ENCODE measurements around the gene URM1. TPM values are rescaled to one million over a fixed set of nuclear protein-coding genes. Genes with fewer than 3 reads are reported as not detected.

URM1 gene
- total RNA-seq, 2 experiments from 2014 or later, result 60.7 to 63.4 TPM

DNA sequence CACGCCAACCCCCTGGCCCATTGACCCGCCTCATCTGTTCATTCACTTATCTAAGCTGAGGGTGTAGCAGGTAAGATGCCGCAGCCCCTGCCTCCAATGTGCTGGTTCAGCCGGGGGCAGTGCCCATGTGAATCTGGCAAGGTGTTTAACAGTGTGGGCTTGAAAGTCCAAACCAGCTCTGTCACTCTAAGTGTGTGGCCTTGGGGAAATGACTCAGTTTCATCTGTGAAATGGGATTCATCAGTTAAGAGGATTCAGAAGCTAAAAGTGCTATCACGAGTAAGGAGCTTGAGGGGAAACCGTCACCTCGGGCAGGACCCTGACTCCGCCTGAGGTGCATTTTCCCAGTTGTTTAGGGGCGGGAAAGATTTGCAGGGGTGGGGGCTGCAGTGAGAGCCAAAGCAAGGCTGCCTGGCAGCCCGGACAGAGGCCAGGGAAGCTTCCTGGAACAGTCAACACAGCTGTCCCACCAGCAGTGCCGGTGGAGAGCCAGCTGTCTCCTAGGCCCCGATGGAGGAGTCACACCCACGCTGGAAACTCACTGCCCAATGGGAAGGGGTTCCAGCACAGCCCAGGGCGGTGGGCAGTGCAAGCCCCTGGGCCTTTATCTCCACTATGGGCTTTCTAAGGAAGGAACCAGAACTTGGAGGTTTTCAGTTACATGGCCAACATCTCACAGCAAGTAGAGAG is 9.7 kb upstream of the URM1 start:
- no peak for ATAC-seq (ENCODE audit: low read depth)
- POLR2A ChIA-PET, result interaction anchor here (0.8 to 2.5 kb wide), 4 partner anchors 10 to 192 kb away, joined by 3 to 23 read pairs (median 5); partner anchors contain the start of gene URM1
- DNase-seq, result peak; percentile 34
- Mint-ChIP-seq H3K4me1 (peaks cover 8% of the 10 kb centered on the region), H3K27ac (peak overlapping the region; percentile 79), H3K4me3 (peak overlapping the region; percentile 88), H3K36me3 (no peaks in the 10 kb centered on the region), H3K27me3 (no peaks in the 10 kb centered on the region), H3K9me3 (no peaks in the 10 kb centered on the region)

DNA sequence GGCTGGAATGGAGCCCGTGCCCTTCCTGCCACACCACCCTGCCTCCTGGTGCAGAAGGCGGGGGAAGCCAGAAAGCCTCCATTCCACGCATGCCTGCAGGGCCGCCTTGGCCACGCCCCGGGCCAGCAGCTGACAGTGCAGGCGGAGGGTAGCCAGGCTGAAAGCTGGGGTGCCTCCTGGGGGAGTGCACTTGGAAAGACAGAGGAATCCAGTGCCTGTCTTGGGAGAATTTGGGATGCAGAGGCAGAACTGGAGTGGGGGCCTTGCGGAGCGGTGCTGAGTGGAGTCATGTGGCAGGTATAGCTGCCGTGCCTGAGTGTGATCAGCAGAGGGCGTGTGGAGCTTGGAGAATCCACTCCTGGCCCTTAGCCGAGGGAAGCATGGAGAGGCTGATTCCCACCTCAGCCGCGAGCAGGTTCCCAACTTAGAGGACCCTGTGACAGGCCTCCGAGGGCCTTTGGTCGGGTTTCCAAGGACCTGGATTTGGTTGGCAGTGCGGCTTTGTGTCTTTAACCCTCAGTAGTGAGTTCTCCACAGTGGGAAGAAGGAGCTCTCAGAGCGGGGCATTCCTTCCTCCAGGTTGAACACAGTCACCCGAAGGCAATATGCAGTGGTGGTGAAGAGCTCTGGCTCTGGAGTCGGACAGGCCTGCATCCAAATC is 9.1 kb upstream of the URM1 start:
- Mint-ChIP-seq H3K36me3 (no peaks in the 10 kb centered on the region), H3K27ac (peak overlapping the region; percentile 79), H3K27me3 (no peaks in the 10 kb centered on the region), H3K4me3 (peak overlapping the region; percentile 88), H3K9me3 (no peaks in the 10 kb centered on the region), H3K4me1 (peaks cover 8% of the 10 kb centered on the region)
- DNase-seq (peak; percentile 74), ATAC-seq (ENCODE audit: low read depth) (peak; percentile 85)
- POLR2A ChIA-PET, result interaction anchor here (0.5 to 2.5 kb wide), 6 partner anchors 9 to 191 kb away, joined by 3 to 23 read pairs (median 4); partner anchors contain the start of genes CERCAM, CIZ1 and URM1

DNA sequence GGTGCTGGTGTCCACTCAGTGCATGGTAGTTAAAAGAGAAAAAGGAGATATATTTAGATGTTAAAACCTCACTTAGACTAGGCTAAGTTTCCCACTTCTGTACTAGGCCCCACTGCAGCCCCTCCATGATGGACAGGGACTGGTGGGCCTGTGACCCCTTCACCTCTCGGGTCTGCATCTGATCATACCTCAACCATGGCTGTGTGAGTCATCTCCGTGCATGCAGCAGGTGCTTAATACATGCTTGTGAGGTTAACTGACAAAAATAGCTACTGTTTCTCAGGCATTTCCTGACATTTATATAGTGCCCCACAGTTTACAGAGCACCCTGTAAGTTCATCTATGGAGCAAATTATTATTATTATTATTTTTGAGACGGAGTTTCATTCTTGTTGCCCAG is 8.4 kb upstream of the URM1 start:
- ATAC-seq (ENCODE audit: low read depth) (no peak), DNase-seq (no peak)
- no peaks in the 10 kb centered on the region for H3K36me3 Mint-ChIP-seq
- no peak overlapping the region for H3K27ac Mint-ChIP-seq
- H3K4me3 Mint-ChIP-seq, result no peak overlapping the region
- H3K9me3 Mint-ChIP-seq, result no peaks in the 10 kb centered on the region
- peaks cover 8% of the 10 kb centered on the region for H3K4me1 Mint-ChIP-seq
- POLR2A ChIA-PET, result interaction anchor here (0.5 to 2.5 kb wide), 6 partner anchors 9 to 190 kb away, joined by 3 to 23 read pairs (median 4); partner anchors contain the start of genes CERCAM, CIZ1 and URM1
- H3K27me3 Mint-ChIP-seq, result no peaks in the 10 kb centered on the region

DNA sequence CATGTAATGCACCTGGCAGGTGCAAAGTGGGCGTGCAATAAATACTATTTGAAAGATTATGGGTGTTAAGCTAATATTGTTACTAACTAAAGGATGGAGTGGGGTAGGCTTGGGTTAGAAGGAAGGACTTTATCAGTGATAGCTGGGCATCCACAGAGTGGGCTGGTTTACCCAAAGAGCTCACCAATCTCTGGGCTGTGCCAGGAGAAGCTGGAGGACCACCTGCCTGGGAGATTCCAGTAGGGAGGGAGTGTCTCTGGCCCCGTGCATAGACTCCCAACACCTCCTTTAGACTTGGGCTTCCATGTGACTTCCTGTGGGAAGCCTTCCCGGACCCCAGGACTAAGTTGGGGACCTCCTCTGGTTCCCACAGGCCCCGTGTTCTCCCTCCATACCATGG is 5.6 kb upstream of the URM1 start:
- ATAC-seq (ENCODE audit: low read depth) (no peak), DNase-seq (no peak)
- H3K9me3 Mint-ChIP-seq, result no peaks in the 10 kb centered on the region
- H3K27me3 Mint-ChIP-seq, result no peaks in the 10 kb centered on the region
- H3K4me3 Mint-ChIP-seq, result peak overlapping the region; percentile 57
- peaks cover 13% of the 10 kb centered on the region for H3K4me1 Mint-ChIP-seq
- H3K36me3 Mint-ChIP-seq, result no peaks in the 10 kb centered on the region
- POLR2A ChIA-PET, result interaction anchor here (1.5 kb wide), 1 partner anchor 55 kb away, joined by 3 read pairs; the partner anchor contains the start of gene CERCAM
- peak overlapping the region; percentile 38 for H3K27ac Mint-ChIP-seq

DNA sequence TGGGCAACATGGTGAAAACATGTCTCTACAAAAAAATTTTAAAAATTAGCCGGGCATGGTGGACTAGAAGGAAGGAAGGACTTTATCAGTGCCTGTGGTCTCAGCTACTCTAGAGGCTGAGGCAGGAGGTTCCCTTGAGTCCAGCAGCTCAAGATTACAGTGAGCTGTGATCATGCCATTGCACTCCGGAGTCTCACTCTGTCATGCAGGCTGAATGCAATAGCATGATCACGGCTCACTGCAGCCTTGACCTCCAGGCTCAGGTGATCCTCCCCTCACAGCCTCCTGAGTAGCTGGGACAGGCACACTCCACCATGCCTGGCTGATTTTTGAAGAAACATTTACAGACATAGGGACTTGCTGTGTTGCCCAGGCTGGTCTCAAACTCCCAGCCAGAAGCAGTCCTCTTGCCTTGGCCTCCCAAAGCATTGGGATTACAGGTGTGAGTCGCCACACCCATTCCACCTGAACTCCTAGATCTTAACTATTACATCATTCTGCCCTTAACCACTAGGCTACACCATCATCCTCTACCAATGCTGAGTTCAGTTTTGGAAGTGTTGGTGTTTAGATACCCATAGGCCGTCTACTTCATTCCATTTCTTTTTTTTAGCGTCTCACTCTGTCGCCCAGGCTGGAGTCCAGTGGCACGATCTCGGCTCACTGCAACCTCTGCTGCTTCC is 2.0 kb upstream of the URM1 start:
- H3K4me3 Mint-ChIP-seq, result no peak overlapping the region

DNA sequence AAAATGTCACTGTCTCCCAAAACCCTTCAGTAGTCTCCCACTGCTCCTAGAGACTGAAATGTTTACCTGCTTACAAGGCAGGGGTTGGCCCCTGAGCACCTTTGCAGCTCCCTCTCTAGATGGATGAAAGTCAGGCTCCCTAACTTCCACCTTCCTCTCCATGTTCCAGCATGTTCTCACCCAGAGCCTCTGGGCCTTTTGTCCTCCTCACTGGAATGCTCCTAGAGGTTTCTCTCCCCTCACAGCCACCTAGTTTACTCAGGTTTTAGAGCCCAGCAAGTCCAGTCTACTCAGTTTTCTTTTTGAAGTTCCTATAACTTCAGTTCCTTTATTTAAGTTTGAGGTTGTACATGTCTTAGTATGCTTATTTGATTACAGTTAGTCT is 815 bp upstream of the URM1 start:
- Mint-ChIP-seq H3K27ac (peak overlapping the region; percentile 90), H3K4me3 (peak overlapping the region; percentile 93), H3K4me1 (peaks cover 26% of the 10 kb centered on the region), H3K36me3 (peaks cover 5% of the 10 kb centered on the region), H3K27me3 (no peaks in the 10 kb centered on the region), H3K9me3 (no peaks in the 10 kb centered on the region)
- ATAC-seq (ENCODE audit: low read depth), result no peak
- DNase-seq, result no peak
- POLR2A ChIA-PET, result interaction anchor here (0.6 to 2.7 kb wide), 7 partner anchors 8 to 242 kb away, joined by 3 to 23 read pairs (median 4); partner anchors contain the start of gene CERCAM

More for the DNA sequence above, 2.0 kb upstream of the URM1 start:
- no peak overlapping the region for H3K27ac Mint-ChIP-seq
- POLR2A ChIA-PET, result no interaction called here
- H3K36me3 Mint-ChIP-seq, result peaks cover 5% of the 10 kb centered on the region
- H3K9me3 Mint-ChIP-seq, result no peaks in the 10 kb centered on the region
- no peak for DNase-seq
- no peaks in the 10 kb centered on the region for H3K27me3 Mint-ChIP-seq
- no peak for ATAC-seq (ENCODE audit: low read depth)
- peaks cover 29% of the 10 kb centered on the region for H3K4me1 Mint-ChIP-seq

DNA sequence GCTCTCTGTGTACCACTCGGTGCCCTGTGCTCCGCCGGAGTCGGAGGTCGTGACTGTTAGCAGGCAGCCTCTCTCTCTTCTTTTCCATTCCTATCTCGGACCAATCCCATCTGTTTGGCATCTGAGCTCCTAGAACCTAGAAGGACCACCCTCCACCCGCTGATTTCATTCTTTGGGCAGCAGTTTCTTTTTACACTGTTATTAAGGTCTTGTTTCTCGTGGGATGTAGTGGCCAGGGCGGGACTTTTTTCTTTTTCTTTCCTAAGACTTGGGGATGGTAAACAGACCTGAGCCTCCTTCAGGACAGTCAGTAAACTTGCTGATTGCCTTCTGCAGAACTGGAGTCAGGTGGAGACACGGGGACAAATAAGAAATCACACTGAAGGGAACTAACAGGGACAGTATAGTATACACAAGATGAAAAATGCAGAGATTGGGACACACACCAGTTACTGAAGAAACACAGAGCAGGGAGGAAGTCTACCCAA is 500 bp downstream of the URM1 start:
- POLR2A ChIA-PET, result interaction anchor here (0.6 to 2.7 kb wide), 12 partner anchors 10 to 296 kb away, joined by 3 to 23 read pairs (median 4); partner anchors contain the start of genes CERCAM, GLE1 and SPTAN1
- Mint-ChIP-seq H3K4me3 (peak overlapping the region; percentile 93), H3K4me1 (peaks cover 25% of the 10 kb centered on the region), H3K36me3 (peaks cover 7% of the 10 kb centered on the region), H3K27me3 (no peaks in the 10 kb centered on the region), H3K27ac (peak overlapping the region; percentile 90), H3K9me3 (no peaks in the 10 kb centered on the region)
- ATAC-seq (ENCODE audit: low read depth) (no peak), DNase-seq (no peak)

DNA sequence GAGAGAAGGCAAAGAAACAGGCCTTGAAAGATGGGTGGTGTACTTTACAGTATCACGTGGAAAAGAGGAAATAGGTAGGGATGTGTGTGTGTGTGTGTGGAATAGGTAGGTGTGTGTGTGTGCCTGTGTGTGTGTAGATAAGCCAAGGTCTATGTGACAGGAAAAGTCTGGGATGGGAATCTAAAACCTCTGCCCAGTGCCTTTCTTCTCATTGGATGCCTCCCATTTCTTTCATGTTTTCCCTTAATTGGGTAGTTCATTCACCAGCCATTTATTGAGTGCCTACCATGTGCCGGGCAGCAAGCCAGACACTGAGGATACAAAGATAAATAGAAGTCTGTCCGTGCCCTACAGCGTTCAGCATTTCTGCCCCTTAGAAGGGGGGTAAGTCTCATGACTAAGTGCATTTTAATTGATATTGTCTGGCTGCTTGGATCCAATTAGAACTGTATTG is 1.0 kb downstream of the URM1 start:
- Mint-ChIP-seq H3K27me3 (no peaks in the 10 kb centered on the region), H3K9me3 (no peaks in the 10 kb centered on the region), H3K27ac (peak overlapping the region; percentile 90), H3K4me1 (peaks cover 25% of the 10 kb centered on the region), H3K36me3 (peaks cover 7% of the 10 kb centered on the region), H3K4me3 (peak overlapping the region; percentile 93)
- DNase-seq (no peak), ATAC-seq (ENCODE audit: low read depth) (no peak)
- POLR2A ChIA-PET, result interaction anchor here (0.5 to 2.7 kb wide), 9 partner anchors 10 to 296 kb away, joined by 3 to 23 read pairs (median 5); partner anchors contain the start of genes CERCAM and SPTAN1

DNA sequence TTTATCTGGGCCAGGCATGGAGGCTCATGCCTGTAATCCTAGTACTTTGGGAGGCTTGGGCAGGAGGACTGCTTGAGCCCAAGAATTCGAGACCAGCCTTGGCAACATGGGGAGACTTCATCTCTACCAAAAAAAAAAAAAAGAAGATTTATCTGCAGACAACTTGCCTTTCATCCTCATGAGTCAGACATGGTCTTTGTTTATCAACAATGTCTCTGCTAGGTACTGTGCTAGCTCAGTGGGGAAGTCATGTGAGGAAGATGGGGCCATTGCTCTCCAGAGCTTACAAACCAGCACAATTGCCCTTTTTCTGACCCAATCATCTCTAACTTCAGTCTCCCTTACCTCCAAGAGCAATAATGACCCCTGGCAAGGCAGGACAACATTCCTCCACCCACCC is 1.6 kb downstream of the URM1 start:
- Mint-ChIP-seq H3K27ac (peak overlapping the region; percentile 90), H3K36me3 (peaks cover 7% of the 10 kb centered on the region), H3K4me3 (peak overlapping the region; percentile 93), H3K27me3 (no peaks in the 10 kb centered on the region), H3K9me3 (no peaks in the 10 kb centered on the region), H3K4me1 (peaks cover 25% of the 10 kb centered on the region)
- ATAC-seq (ENCODE audit: low read depth) (no peak), DNase-seq (no peak)
- POLR2A ChIA-PET, result interaction anchor here (0.5 to 2.7 kb wide), 3 partner anchors 11 to 294 kb away, joined by 4 to 23 read pairs (median 6); no protein-coding TSS in a partner anchor

DNA sequence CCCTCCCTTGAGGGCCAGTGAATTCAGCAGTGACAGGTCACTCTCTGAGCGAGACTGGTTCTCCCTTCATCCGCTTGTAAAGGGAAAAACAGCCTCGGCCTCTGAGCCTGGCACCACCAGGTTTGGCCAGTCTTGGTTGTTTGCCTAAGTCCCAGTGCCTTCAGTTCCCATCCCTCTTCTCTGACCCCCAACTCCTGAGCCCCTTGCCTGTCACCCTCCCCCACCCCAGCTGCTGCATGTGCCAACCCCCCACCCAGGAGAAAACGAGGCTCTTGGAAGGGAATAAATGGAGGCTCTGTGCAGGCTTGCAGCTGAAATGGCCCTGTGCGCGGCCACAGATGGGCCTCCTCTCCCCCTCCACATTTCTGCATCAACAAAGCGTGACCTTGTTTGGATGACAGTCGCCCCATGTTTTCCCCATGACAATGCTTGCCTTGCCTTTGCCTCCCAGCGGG is 3.1 kb downstream of the URM1 start:
- Mint-ChIP-seq H3K4me3 (no peak overlapping the region), H3K9me3 (no peaks in the 10 kb centered on the region), H3K27me3 (no peaks in the 10 kb centered on the region), H3K36me3 (peaks cover 10% of the 10 kb centered on the region), H3K4me1 (peaks cover 25% of the 10 kb centered on the region), H3K27ac (no peak overlapping the region)
- ATAC-seq (ENCODE audit: low read depth) (no peak), DNase-seq (no peak)
- POLR2A ChIA-PET, result no interaction called here

DNA sequence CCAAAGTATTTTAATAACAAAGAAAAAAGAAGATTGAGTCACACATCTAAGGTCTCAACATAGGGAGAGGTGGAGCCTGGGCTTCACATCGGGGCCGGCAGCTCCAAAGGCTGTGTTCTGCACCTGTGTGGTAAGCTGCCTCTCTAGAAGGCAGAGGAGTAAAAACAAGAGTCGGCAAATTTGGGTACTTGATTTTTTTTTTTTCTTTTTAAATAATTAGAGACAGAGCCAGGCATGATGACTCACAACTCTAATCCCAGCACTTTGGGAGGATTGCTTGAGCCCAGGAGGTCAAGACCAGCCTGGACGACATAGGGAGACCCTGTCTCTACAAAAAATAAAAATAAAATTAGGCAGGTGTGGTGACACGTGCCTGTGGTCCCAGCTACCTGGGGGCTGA is 4.7 kb downstream of the URM1 start:
- Mint-ChIP-seq H3K36me3 (peaks cover 10% of the 10 kb centered on the region), H3K27me3 (no peaks in the 10 kb centered on the region), H3K27ac (no peak overlapping the region), H3K4me1 (peaks cover 17% of the 10 kb centered on the region), H3K9me3 (no peaks in the 10 kb centered on the region), H3K4me3 (no peak overlapping the region)
- no peak for DNase-seq
- no peak for ATAC-seq (ENCODE audit: low read depth)
- POLR2A ChIA-PET, result no interaction called here

DNA sequence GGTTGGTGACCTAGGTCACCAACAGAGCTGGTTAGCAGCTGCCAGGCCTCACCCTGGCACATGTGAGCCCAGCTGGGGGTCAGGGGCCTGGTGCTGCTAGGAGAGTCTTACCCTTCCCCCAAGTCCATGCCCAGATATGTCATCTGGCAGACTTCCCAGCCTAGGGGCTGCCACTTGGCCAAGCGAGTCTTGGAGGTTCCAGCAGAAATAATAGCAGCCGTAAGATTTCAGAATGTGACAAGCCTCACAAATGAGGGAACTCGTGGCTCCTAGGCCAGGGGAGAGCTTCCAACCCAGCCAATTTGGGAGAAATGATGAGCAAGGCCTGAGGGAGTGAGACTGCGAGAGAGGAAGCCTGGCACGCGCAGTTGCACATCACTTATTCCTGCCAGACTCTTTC is 11.1 kb downstream of the URM1 start:
- Mint-ChIP-seq H3K4me1 (peaks cover 3% of the 10 kb centered on the region), H3K27ac (no peak overlapping the region), H3K36me3 (peaks cover 4% of the 10 kb centered on the region), H3K9me3 (no peaks in the 10 kb centered on the region), H3K4me3 (no peak overlapping the region), H3K27me3 (no peaks in the 10 kb centered on the region)
- ATAC-seq (ENCODE audit: low read depth), result no peak
- POLR2A ChIA-PET, result no interaction called here
- DNase-seq, result no peak
